Globus pallidus (tissue), 1 donor: Measurements from ENCODE around the gene CTLA4.

Experiments
- DNase-seq: peaks from one replicate; pipeline ENCODE4 v3.0.0-alpha.2; 2015; ENCODE audit warnings: low spot score

CTLA4 gene

GRCh38 chr2:203891474-203891873, 23.9 kb downstream of the CTLA4 start:
- DNase-seq: no peak

GRCh38 chr2:203892207-203892606, 24.6 kb downstream of the CTLA4 start:
- DNase-seq: no peak

GRCh38 chr2:203893401-203893800, 25.8 kb downstream of the CTLA4 start:
- DNase-seq: peak; percentile 93

- no peak for DNase-seq
Measured at GRCh38 chr2:203893840-203894239, 26.3 kb downstream of the CTLA4 start.

GRCh38 chr2:203894262-203894661, 26.7 kb downstream of the CTLA4 start:
- no peak for DNase-seq

- peak; percentile 40 for DNase-seq
Measured at GRCh38 chr2:203897544-203897943, 30.0 kb downstream of the CTLA4 start.

- DNase-seq: no peak
Measured at GRCh38 chr2:203898657-203899056, 31.1 kb downstream of the CTLA4 start.

GRCh38 chr2:203900253-203900652, 32.7 kb downstream of the CTLA4 start:
- DNase-seq: no peak

- no peak for DNase-seq
Measured at GRCh38 chr2:203904022-203904421, 36.5 kb downstream of the CTLA4 start.

GRCh38 chr2:203905656-203906055, 38.1 kb downstream of the CTLA4 start:
- DNase-seq: no peak

GRCh38 chr2:203908066-203908796, 40.7 kb downstream of the CTLA4 start:
- DNase-seq: no peak

GRCh38 chr2:203908797-203909185, 41.2 kb downstream of the CTLA4 start:
- DNase-seq: no peak

GRCh38 chr2:203909261-203909967, 41.8 kb downstream of the CTLA4 start:
- peak; percentile 65 for DNase-seq

GRCh38 chr2:203909974-203910373, 42.4 kb downstream of the CTLA4 start:
- DNase-seq: no peak

- no peak for DNase-seq
Measured at GRCh38 chr2:203913947-203914346, 46.4 kb downstream of the CTLA4 start.

GRCh38 chr2:203914546-203915182, 47.1 kb downstream of the CTLA4 start:
- DNase-seq: no peak

- DNase-seq: no peak
Measured at GRCh38 chr2:203915256-203915655, 47.7 kb downstream of the CTLA4 start.

GRCh38 chr2:203916756-203917155, 49.2 kb downstream of the CTLA4 start:
- DNase-seq: no peak

- DNase-seq: no peak
Measured at GRCh38 chr2:203918264-203918663, 50.7 kb downstream of the CTLA4 start.

- DNase-seq: no peak
Measured at GRCh38 chr2:203918839-203919238, 51.3 kb downstream of the CTLA4 start.
